Neural progenitor cell (in vitro differentiated cells): ENCODE data around the gene HPGDS. TPM values are rescaled to one million over a fixed set of nuclear protein-coding genes. Genes with fewer than 3 reads are reported as not detected.

ENCODE experiments used
- DNase-seq: peaks from one replicate; pipeline ENCODE4 v3.0.0-alpha.2; 2016; ENCODE audit warnings: low spot score
- H2AFZ ChIP-seq: fragments of 200-600 bp; sonication (generic); replicated peaks from 2 replicates; pipeline ENCODE4 v1.6.1; 2016; ENCODE audit warnings: antibody characterized with exemption
- H3F3A ChIP-seq: fragments of 200-600 bp; sonication (generic); 2 replicates; pipeline ENCODE4 v1.6.1; 2016; ENCODE audit warnings: antibody characterized with exemption, low read depth
- H3K27ac ChIP-seq: fragments of 200-600 bp; sonication (generic); 2 replicates; pipeline ENCODE4 v1.5.1; 2016; ENCODE audit warnings: mild to moderate bottlenecking
- H3K27me3 ChIP-seq: fragments of 200-600 bp; sonication (generic); 2 replicates; pipeline ENCODE4 v1.6.1; 2016; ENCODE audit warnings: mild to moderate bottlenecking, moderate library complexity
- H3K36me3 ChIP-seq: fragments of 200-600 bp; sonication (generic); 2 replicates; pipeline ENCODE4 v1.5.1; 2016
- H3K4me1 ChIP-seq: fragments of 200-600 bp; sonication (generic); 2 replicates; pipeline ENCODE4 v1.6.1; 2016; ENCODE audit warnings: mixed run types
- H3K4me2 ChIP-seq: fragments of 200-600 bp; sonication (generic); 2 replicates; pipeline ENCODE4 v1.6.1; 2016
- H3K4me3 ChIP-seq: fragments of 200-600 bp; sonication (generic); 2 replicates; pipeline ENCODE4 v1.5.1; 2016
- H3K79me2 ChIP-seq: fragments of 200-600 bp; sonication (generic); 2 replicates; pipeline ENCODE4 v1.6.1; 2016; ENCODE audit warnings: low read depth
- H3K9ac ChIP-seq: fragments of 200-600 bp; sonication (generic); 2 replicates; pipeline ENCODE4 v1.6.1; 2016
- H3K9me3 ChIP-seq: fragments of 200-600 bp; sonication (generic); 2 replicates; pipeline ENCODE4 v1.5.1; 2016; ENCODE audit warnings: low read depth
- H4K20me1 ChIP-seq: fragments of 200-600 bp; sonication (generic); 2 replicates; pipeline ENCODE4 v1.6.1; 2016; ENCODE audit warnings: low read depth
- H3K27ac Mint-ChIP-seq: 3 replicates; pipeline ENCODE4 v1.8.0; 2021; ENCODE audit warnings: mixed read lengths
- H3K27me3 Mint-ChIP-seq: 2 replicates; pipeline ENCODE4 v1.8.0; 2022; ENCODE audit warnings: low read depth, mild to moderate bottlenecking, inconsistent platforms, moderate library complexity, mixed read lengths; ENCODE audit not compliant: insufficient read depth
- H3K36me3 Mint-ChIP-seq: 3 replicates; pipeline ENCODE4 v1.8.0; 2021; ENCODE audit warnings: mixed read lengths
- H3K4me1 Mint-ChIP-seq: 3 replicates; pipeline ENCODE4 v1.8.0; 2021; ENCODE audit warnings: mixed read lengths
- H3K4me3 Mint-ChIP-seq: 3 replicates; pipeline ENCODE4 v1.8.0; 2021; ENCODE audit warnings: mild to moderate bottlenecking, moderate library complexity, mixed read lengths
- H3K9me3 Mint-ChIP-seq: 3 replicates; pipeline ENCODE4 v1.8.0; 2020; ENCODE audit warnings: mixed read lengths
- CTCF ChIP-seq: fragments of 200-600 bp; sonication (generic); IDR thresholded peaks from 2 replicates; pipeline ENCODE4 v1.5.1; 2017; ENCODE audit warnings: antibody characterized with exemption, mild to moderate bottlenecking
- EZH2 ChIP-seq: fragments of 200-600 bp; sonication (generic); IDR thresholded peaks from 2 replicates; pipeline ENCODE4 v1.6.1; 2017; ENCODE audit warnings: antibody characterized with exemption, mild to moderate bottlenecking, moderate library complexity
- EZH2phosphoT487 ChIP-seq: fragments of 200-600 bp; sonication (generic); IDR thresholded peaks from 2 replicates; pipeline ENCODE4 v1.6.1; 2017; ENCODE audit warnings: antibody characterized with exemption
- total RNA-seq: library from RNA; depleted of rRNA; stranded (reverse); fragments of >200 nt; gene quantifications from 2 replicates; pipeline ENCODE4 v1.2.3, GENCODE V29; 2015; ENCODE audit warnings: low replicate concordance

Gene HPGDS
- total RNA-seq, 1 donor from 2014 or later, result not detected

GRCh38 chr4:94256828-94257227, 85.8 kb downstream of the HPGDS start:
- DNase-seq, result no peak
- peak; percentile 36 for TF ChIP-seq CTCF
- no peak for TF ChIP-seq EZH2
- no peak for TF ChIP-seq EZH2phosphoT487
- Histone ChIP-seq H3K9ac (no peak overlapping the region), H3F3A (peaks cover 4% of the 10 kb centered on the region), H3K4me2 (no peak overlapping the region), H3K79me2 (no peaks in the 10 kb centered on the region), H3K9me3 (no peaks in the 10 kb centered on the region), H4K20me1 (no peaks in the 10 kb centered on the region), H2AFZ (no peak overlapping the region), H3K27ac (no peak overlapping the region), H3K4me3 (no peak overlapping the region), H3K4me1 (peaks cover 9% of the 10 kb centered on the region), H3K27me3 (no peaks in the 10 kb centered on the region), H3K36me3 (peaks cover 12% of the 10 kb centered on the region)
- no peaks in the 10 kb centered on the region for H3K27me3 Mint-ChIP-seq
- no peaks in the 10 kb centered on the region for H3K9me3 Mint-ChIP-seq
- H3K4me1 Mint-ChIP-seq, result no peaks in the 10 kb centered on the region
- no peak overlapping the region for H3K27ac Mint-ChIP-seq
- H3K36me3 Mint-ChIP-seq, result peaks cover 16% of the 10 kb centered on the region
- H3K4me3 Mint-ChIP-seq, result no peak overlapping the region

- DNase-seq, result no peak
- peaks cover 4% of the 10 kb centered on the region for H3F3A ChIP-seq
- H3K4me3 Mint-ChIP-seq, result no peak overlapping the region
- H3K4me1 ChIP-seq, result peaks cover 9% of the 10 kb centered on the region
- H3K9me3 ChIP-seq, result no peaks in the 10 kb centered on the region
- H3K36me3 Mint-ChIP-seq, result peaks cover 16% of the 10 kb centered on the region
- no peak overlapping the region for H3K27ac ChIP-seq
- H3K4me2 ChIP-seq, result no peak overlapping the region
- H2AFZ ChIP-seq, result no peak overlapping the region
- no peak overlapping the region for H3K9ac ChIP-seq
- H3K27me3 ChIP-seq, result no peaks in the 10 kb centered on the region
- H3K27ac Mint-ChIP-seq, result no peak overlapping the region
- no peak for TF ChIP-seq CTCF
- TF ChIP-seq EZH2phosphoT487, result no peak
- TF ChIP-seq EZH2, result no peak
- peaks cover 15% of the 10 kb centered on the region for H3K36me3 ChIP-seq
- no peaks in the 10 kb centered on the region for H4K20me1 ChIP-seq
- no peaks in the 10 kb centered on the region for H3K27me3 Mint-ChIP-seq
- no peaks in the 10 kb centered on the region for H3K4me1 Mint-ChIP-seq
- H3K79me2 ChIP-seq, result no peaks in the 10 kb centered on the region
- no peak overlapping the region for H3K4me3 ChIP-seq
- H3K9me3 Mint-ChIP-seq, result no peaks in the 10 kb centered on the region
Measured at GRCh38 chr4:94256144-94256783, 86.4 kb downstream of the HPGDS start.

- Mint-ChIP-seq H3K4me1 (no peaks in the 10 kb centered on the region), H3K27me3 (no peaks in the 10 kb centered on the region), H3K9me3 (no peaks in the 10 kb centered on the region), H3K36me3 (peaks cover 18% of the 10 kb centered on the region), H3K27ac (no peak overlapping the region), H3K4me3 (no peak overlapping the region)
- H3K9ac ChIP-seq, result no peak overlapping the region
- H3K27ac ChIP-seq, result peak overlapping the region; percentile 54
- H3K4me2 ChIP-seq, result no peak overlapping the region
- no peaks in the 10 kb centered on the region for H3K9me3 ChIP-seq
- H3F3A ChIP-seq, result peaks cover 4% of the 10 kb centered on the region
- H3K27me3 ChIP-seq, result no peaks in the 10 kb centered on the region
- H3K79me2 ChIP-seq, result no peaks in the 10 kb centered on the region
- no peak overlapping the region for H3K4me3 ChIP-seq
- peaks cover 30% of the 10 kb centered on the region for H3K36me3 ChIP-seq
- no peaks in the 10 kb centered on the region for H4K20me1 ChIP-seq
- DNase-seq, result no peak
- H3K4me1 ChIP-seq, result peaks cover 9% of the 10 kb centered on the region
- no peak overlapping the region for H2AFZ ChIP-seq
- no peak for TF ChIP-seq EZH2
- no peak for TF ChIP-seq EZH2phosphoT487
- TF ChIP-seq CTCF, result no peak
Measured at GRCh38 chr4:94253036-94253435, 89.6 kb downstream of the HPGDS start.
